ENCODE measurements around the gene REPS1.
"Not testable (repeated sequence)": the region's sequence is repeated elsewhere in the genome, so short reads cannot be mapped to it uniquely, and the experiment has no call there.

REPS1 gene

DNA sequence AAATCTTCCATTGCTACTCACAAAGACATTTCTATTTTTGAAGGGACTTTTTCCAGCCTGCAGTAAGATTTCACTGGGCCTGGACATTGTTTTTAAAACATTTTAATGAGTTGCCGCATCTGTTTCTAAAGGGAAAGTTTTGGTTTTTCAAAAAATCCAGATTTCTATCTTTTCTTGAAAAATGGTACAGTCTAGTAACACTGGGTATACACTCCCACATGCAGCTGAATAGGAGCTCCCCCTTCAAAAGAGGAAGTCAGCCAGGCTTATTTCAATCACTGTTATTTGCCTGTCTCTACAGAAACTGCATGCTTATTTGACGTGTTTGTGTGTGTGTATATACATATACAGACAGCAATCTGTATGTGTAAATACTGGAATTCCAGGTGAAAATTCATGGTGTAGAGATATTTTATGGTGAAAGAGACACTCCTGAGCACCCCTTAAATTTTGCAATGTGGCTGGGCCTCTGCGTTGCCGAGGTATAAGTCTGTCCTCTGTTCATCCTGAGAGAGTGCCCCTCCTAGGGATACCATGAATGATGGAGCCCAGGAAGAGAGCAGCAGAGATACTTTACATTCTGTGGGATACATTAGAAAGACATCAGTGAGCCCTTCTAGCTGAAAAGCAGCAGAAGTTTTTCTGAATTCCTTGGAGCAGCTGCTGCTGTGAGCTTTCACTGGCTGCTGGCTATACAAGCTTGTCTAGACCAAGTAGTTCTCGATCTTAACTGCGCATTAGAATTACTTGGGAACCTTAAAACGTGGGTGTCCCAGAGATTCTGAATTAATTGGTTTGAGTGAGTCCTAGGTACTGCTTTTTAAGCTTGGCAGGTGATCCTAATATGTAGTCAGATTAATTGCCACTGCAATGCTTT is 28.5 kb upstream of the REPS1 start:
- H3K9me3 Mint-ChIP-seq: no peaks in the 10 kb centered on the region
- no peaks in the 10 kb centered on the region for H3K4me1 Mint-ChIP-seq
- H3K27me3 Mint-ChIP-seq: peaks cover 15% of the 10 kb centered on the region
- no peaks in the 10 kb centered on the region for H3K36me3 Mint-ChIP-seq
- no peak for DNase-seq
- H3K27ac Mint-ChIP-seq: no peak overlapping the region
- CTCF ChIA-PET: no interaction called here
- H3K4me3 Mint-ChIP-seq: no peak overlapping the region

DNA sequence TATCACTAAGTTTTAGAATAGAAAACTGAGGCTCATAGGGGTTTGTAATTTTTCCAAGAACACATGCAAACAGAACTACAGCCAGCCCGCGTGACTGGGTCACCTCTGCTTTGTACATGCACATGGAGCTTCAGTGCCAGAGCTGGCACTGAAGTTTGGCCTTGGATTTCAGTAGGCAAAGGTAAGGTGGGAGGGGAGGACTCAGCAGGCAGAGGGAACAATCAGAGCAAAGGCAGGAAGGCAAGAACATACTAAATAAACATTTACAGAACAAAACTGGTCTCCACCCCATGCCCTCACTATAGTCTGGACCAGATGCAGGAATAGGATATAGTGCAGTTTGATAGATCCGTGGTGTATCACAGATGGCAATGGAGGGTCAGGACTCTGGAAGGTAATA is 26.9 kb upstream of the REPS1 start:
- peaks cover 15% of the 10 kb centered on the region for H3K27me3 Mint-ChIP-seq
- H3K4me1 Mint-ChIP-seq: no peaks in the 10 kb centered on the region
- no peak for DNase-seq
- H3K27ac Mint-ChIP-seq: no peak overlapping the region
- H3K36me3 Mint-ChIP-seq: no peaks in the 10 kb centered on the region
- CTCF ChIA-PET: interaction anchor here (0.6 kb wide), 1 partner anchor 18 kb away, joined by 3 read pairs; no protein-coding TSS in a partner anchor
- H3K9me3 Mint-ChIP-seq: no peaks in the 10 kb centered on the region
- no peak overlapping the region for H3K4me3 Mint-ChIP-seq

DNA sequence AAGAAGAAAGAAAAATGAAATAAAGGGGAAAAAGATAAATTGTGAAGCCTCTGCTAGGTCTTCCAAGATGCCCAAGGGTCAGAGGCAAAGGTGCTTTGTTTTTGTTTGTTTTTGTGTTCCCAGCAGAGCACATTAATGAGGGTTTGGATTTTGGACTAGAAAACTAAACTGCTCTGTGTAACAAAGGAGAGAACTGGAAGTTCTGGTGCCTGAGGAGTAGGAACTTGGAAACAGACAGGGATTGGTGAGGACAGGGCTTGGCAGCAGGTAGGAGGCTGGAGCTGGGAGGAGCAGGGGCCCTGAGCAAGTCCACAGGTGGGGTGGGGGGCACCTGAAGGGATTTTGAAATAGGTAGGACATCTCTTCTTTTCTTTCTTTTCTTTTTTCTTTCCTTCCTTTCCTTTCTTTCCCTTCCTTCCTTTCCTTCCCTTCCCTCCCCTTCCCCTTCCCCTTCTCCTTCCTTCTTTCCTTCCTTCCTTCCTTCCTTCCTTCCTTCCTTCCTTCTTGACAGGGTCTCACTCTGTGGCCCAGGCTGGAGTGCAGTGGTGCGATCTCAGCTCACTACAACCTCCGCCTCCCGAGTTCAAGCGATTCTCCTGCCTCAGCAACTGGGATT is 25.2 kb upstream of the REPS1 start:
- Mint-ChIP-seq H3K36me3 (no peaks in the 10 kb centered on the region), H3K4me3 (no peak overlapping the region), H3K9me3 (no peaks in the 10 kb centered on the region), H3K27ac (no peak overlapping the region), H3K4me1 (no peaks in the 10 kb centered on the region), H3K27me3 (peaks cover 18% of the 10 kb centered on the region)
- CTCF ChIA-PET: no interaction called here
- DNase-seq: no peak

DNA sequence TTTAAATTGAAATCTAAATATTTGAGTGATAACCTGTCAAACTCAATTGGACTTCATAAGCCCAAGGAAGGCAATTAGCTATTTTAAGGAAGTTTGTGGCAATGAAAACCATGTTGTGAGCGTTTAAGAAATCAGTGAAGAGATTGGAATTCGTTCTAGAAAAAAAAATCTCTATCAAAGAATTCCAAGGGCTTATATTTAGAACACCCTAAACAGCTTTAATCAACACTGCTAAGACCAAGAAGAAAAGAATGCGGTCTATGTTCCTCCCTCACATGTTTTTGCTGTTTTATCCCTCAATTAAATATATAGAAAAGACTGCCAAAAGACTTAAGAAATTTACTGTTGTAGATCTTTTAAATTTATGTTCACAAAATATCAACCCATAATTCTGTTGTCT is 23.9 kb upstream of the REPS1 start:
- CTCF ChIA-PET: no interaction called here
- no peaks in the 10 kb centered on the region for H3K9me3 Mint-ChIP-seq
- H3K27me3 Mint-ChIP-seq: peaks cover 14% of the 10 kb centered on the region
- no peaks in the 10 kb centered on the region for H3K4me1 Mint-ChIP-seq
- no peak overlapping the region for H3K27ac Mint-ChIP-seq
- no peaks in the 10 kb centered on the region for H3K36me3 Mint-ChIP-seq
- no peak for DNase-seq
- H3K4me3 Mint-ChIP-seq: no peak overlapping the region

DNA sequence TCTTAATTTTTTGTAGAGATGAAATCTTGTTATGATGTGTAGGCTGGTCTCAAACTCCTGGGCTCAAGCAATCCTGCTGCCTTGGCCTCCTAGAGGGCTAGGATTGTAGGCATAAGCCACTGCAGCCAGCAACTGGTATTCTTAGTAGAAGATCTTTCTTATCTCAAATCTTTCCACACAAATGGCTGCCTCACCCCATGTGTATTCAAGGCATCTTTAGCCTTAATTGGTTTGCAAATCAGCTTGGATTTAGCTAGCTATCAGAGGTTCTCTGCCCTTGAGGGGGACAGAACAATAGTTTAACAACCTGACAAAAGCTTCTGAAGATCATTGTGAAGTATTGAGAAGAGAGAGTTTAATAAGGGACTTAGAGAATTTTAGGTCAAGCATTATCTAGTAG is 22.6 kb upstream of the REPS1 start:
- H3K27ac Mint-ChIP-seq: no peak overlapping the region
- peaks cover 14% of the 10 kb centered on the region for H3K27me3 Mint-ChIP-seq
- H3K36me3 Mint-ChIP-seq: no peaks in the 10 kb centered on the region
- CTCF ChIA-PET: interaction anchor here (0.6 kb wide), 1 partner anchor 292 kb away, joined by 3 read pairs; no protein-coding TSS in a partner anchor
- no peaks in the 10 kb centered on the region for H3K9me3 Mint-ChIP-seq
- H3K4me1 Mint-ChIP-seq: no peaks in the 10 kb centered on the region
- no peak overlapping the region for H3K4me3 Mint-ChIP-seq
- no peak for DNase-seq

DNA sequence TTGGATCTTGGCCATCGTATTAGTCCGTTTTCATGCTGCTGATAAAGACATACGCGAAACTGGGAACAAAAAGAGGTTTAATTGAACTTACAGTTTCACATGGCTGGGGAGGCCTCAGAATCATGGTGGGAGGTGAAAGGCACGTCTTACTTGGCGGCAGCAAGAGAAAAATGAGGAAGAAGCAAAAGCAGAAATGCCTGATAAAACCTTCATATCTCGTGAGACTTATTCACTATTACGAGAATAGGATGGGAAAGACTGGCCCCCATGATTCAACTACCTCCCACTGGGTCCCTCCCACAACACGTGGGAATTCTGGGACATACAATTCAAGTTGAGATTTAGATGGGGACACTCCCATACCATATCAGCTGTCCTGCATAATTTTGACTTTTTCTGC is 20.1 kb upstream of the REPS1 start:
- Mint-ChIP-seq H3K4me1 (no peaks in the 10 kb centered on the region), H3K4me3 (no peak overlapping the region), H3K27me3 (peaks cover 7% of the 10 kb centered on the region), H3K27ac (no peak overlapping the region), H3K9me3 (no peaks in the 10 kb centered on the region), H3K36me3 (no peaks in the 10 kb centered on the region)
- no peak for DNase-seq
- CTCF ChIA-PET: no interaction called here

DNA sequence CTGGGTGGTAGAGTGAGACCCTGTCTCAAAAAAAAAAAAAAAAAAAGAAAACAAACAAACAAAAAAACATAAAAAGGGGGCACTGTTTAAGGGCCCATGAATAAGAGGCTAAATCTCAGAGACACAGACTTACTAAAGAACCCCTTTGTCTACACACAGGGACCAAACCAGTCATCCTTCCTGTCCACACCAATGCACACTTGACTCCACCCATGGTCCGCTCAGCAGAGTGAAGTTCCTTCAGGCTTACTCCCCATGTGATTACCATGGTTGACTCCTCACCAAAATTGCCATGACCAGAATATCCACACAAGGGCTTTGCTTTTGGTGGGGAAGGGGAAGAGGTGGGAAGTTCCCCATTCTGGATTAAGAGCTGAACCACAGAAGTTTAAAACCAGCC is 19.4 kb upstream of the REPS1 start:
- no peaks in the 10 kb centered on the region for H3K9me3 Mint-ChIP-seq
- H3K36me3 Mint-ChIP-seq: no peaks in the 10 kb centered on the region
- H3K4me3 Mint-ChIP-seq: no peak overlapping the region
- H3K27me3 Mint-ChIP-seq: peaks cover 3% of the 10 kb centered on the region
- CTCF ChIA-PET: no interaction called here
- no peaks in the 10 kb centered on the region for H3K4me1 Mint-ChIP-seq
- no peak for DNase-seq
- no peak overlapping the region for H3K27ac Mint-ChIP-seq

DNA sequence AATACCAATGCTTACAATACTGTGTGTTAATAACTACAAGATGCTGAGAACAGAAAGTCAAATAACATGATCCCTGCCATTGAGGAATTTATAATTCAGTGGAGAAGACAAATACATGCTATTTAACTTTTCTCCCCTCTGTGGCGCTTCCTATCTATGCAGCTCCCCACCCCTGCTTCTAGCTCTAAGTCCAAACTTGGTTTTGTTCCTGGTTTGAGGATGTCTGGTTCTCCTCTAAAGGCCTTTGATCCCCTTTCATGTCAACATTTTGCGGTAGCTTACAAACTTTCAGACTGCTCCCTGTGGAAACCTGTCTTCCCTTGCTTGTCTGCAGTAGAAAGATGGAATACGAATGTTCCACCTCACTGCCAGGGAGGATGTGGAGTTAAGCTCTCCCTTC is 18.4 kb upstream of the REPS1 start:
- Mint-ChIP-seq H3K27me3 (peaks cover 3% of the 10 kb centered on the region), H3K4me3 (no peak overlapping the region), H3K4me1 (no peaks in the 10 kb centered on the region), H3K9me3 (no peaks in the 10 kb centered on the region), H3K27ac (no peak overlapping the region), H3K36me3 (no peaks in the 10 kb centered on the region)
- CTCF ChIA-PET: no interaction called here
- no peak for DNase-seq

DNA sequence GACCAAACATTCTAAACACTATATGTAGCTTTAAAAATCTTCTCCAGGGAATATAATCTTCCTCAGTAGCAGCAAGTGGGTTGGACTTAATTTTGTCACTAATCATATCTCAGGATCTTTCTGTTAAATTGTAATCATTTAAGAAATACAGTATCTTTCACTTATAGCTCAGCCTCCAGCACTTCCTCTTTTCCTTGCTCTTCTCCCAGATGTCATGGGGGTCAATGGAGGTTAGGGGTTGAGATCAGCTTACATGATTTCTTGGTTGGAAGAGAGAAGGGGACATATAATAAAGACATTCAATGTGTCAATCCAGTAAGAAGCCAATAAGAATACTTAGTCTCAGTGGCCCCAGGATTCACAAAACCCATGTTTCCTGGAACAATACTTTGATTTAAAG is 15.7 kb upstream of the REPS1 start:
- CTCF ChIA-PET: no interaction called here
- Mint-ChIP-seq H3K27ac (no peak overlapping the region), H3K4me3 (no peak overlapping the region), H3K4me1 (no peaks in the 10 kb centered on the region), H3K27me3 (peaks cover 3% of the 10 kb centered on the region), H3K36me3 (no peaks in the 10 kb centered on the region), H3K9me3 (no peaks in the 10 kb centered on the region)
- no peak for DNase-seq

DNA sequence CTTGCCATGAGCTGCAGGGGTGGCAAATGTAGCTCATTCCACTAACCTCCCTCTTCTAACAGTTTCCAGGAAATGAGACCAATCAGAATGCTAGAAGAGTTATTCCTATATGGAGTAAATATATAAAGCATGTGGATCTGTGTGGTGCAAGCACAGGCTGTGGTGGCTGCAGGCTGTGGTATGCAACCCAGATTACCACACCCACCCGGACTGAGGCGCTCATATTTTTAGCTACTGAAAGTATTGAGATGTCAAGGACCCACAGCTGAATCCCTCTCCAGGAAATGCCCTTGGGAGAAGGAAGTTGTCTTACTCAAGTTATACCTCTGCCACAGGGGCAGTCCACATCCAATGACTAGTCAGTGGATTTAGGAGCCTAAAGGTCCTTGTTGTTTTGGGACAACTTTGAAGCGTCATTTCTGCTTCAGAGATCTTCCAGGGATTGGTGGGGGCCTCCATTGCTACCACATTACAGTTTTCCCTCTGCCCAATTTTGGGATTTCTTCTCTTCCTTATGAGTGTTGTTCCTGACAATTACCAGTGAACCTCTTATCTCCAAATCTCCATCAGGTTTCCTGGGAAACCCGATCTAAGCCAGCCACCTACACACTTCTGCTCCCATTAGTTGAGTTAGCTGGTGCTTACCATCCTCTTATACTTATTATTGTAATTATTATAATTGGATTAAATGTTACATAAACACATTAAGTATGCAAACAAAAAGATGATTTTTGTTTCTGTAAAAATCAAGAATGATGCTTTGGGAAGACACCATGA is 12.1 kb upstream of the REPS1 start:
- no peaks in the 10 kb centered on the region for H3K27me3 Mint-ChIP-seq
- no peaks in the 10 kb centered on the region for H3K4me1 Mint-ChIP-seq
- H3K27ac Mint-ChIP-seq: no peak overlapping the region
- no peaks in the 10 kb centered on the region for H3K36me3 Mint-ChIP-seq
- H3K4me3 Mint-ChIP-seq: no peak overlapping the region
- CTCF ChIA-PET: no interaction called here
- H3K9me3 Mint-ChIP-seq: no peaks in the 10 kb centered on the region
- DNase-seq: no peak

DNA sequence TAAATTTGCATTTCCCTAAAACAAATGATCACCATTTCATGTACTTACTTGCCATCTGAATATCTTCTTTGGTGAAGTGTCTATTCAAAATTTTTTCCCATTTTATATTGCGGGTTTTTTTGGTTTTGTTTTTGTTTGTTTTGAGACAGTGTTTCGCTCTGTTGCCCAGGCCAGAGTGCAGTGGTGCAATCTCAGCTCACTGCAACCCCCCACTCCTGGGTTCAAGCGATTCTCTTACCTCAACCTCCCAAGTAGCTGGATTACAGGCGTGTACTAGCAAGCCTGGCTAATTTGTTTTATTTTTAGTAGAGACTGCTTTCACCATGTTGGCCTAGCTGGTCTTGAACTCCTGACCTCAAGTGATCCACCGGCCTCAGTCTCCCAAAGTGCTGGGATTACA is 9.1 kb upstream of the REPS1 start:
- no peaks in the 10 kb centered on the region for H3K4me1 Mint-ChIP-seq
- CTCF ChIA-PET: no interaction called here
- no peak for DNase-seq
- H3K36me3 Mint-ChIP-seq: no peaks in the 10 kb centered on the region
- peaks cover 11% of the 10 kb centered on the region for H3K27me3 Mint-ChIP-seq
- no peaks in the 10 kb centered on the region for H3K9me3 Mint-ChIP-seq
- no peak overlapping the region for H3K27ac Mint-ChIP-seq
- no peak overlapping the region for H3K4me3 Mint-ChIP-seq

DNA sequence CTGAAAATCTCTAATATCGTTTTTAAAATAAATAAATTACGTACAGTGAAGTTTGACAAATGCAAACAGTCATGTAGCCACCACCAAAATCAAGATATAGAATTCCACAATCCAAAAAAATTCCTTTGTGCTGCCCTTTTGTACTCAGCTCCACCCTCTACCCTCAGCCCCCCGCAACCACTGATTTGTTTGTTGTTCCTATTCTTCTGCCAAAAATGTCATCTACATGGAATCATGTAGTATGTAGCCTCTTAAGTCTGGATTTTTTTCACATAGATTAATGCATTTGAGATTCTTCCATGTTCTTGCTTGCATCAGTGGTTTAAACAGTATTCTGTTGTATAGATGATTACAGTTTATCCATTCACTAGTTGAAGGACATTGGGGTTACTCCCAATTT is 8.5 kb upstream of the REPS1 start:
- Mint-ChIP-seq H3K27me3 (peaks cover 11% of the 10 kb centered on the region), H3K4me3 (no peak overlapping the region), H3K27ac (no peak overlapping the region), H3K9me3 (no peaks in the 10 kb centered on the region), H3K36me3 (no peaks in the 10 kb centered on the region), H3K4me1 (no peaks in the 10 kb centered on the region)
- no peak for DNase-seq
- CTCF ChIA-PET: no interaction called here

DNA sequence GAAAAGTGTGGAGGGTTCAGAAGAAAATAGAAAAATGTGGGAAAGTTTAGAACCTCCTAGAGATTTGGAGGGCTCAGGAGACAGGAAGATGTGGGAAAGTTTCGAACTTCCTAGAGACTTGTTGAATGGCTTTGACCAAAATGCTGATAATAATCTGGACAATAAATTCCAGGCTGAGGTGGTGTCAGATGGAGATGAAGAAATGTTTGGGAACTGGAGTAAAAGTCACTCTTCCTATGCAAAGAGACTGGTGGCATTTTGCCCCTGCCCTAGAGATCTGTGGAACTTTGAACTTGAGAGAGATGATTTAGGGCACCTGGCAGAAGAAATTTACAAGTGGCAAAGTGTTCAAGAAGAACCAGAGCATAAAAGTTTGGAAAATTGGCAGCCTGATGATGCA is 5.4 kb upstream of the REPS1 start:
- H3K9me3 Mint-ChIP-seq, H3K27ac Mint-ChIP-seq, H3K4me3 Mint-ChIP-seq, H3K4me1 Mint-ChIP-seq, H3K36me3 Mint-ChIP-seq, CTCF ChIA-PET, DNase-seq: not testable (repeated sequence)
- peaks cover 11% of the 10 kb centered on the region for H3K27me3 Mint-ChIP-seq

DNA sequence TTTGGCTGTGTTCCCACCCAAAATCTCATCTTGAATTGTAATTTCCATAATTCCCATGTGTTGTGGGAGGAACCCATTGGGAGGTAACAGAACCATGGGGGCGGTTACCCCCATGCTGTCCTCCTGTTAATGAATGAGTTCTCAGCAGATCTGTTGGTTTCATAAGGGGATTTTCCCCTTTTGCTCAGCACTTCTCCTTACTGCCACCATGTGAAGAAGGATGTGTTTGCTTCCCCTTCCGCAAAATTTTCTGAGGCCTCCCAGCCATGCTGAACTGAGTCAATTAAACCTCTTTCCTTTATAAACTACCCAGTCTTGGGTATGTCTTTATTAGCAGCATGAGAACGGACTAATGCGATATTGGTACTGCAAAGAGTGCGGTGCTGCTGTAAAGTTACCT is 4.9 kb upstream of the REPS1 start:
- H3K4me3 Mint-ChIP-seq, H3K27ac Mint-ChIP-seq, CTCF ChIA-PET, DNase-seq, H3K9me3 Mint-ChIP-seq, H3K4me1 Mint-ChIP-seq, H3K36me3 Mint-ChIP-seq: not testable (repeated sequence)
- H3K27me3 Mint-ChIP-seq: peaks cover 11% of the 10 kb centered on the region

DNA sequence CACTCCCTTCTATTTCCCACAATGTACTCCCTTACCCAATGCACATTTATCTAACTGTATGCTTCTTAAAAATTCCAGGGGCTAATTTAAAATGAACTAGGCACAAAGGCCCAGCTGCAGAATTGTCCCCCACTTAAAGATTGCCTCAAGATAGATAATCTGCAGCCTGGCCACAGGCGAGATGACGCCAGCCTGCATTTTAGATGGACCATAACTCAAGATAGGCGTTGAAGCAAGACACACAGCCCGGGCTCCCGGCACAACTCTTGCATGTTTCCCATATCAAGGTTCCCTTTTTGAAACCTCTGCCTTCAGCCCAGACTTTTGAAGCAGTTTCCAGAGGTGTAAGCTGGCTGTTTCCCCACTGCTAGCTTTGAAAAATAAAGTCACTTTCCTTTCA is 3.2 kb upstream of the REPS1 start:
- Mint-ChIP-seq H3K36me3 (peaks cover 1% of the 10 kb centered on the region), H3K27me3 (peaks cover 11% of the 10 kb centered on the region), H3K27ac (no peak overlapping the region), H3K4me1 (peaks cover 7% of the 10 kb centered on the region), H3K9me3 (no peaks in the 10 kb centered on the region), H3K4me3 (no peak overlapping the region)
- CTCF ChIA-PET: interaction anchor here (1.3 to 3.2 kb wide), 2 partner anchors 83 to 176 kb away, joined by 3 to 22 read pairs; no protein-coding TSS in a partner anchor
- DNase-seq: no peak

Measured in activated naive CD4-positive, alpha-beta T cell treated with anti-CD3 and anti-CD28 coated beads, Interleukin-2, amount 10 ng/mL, durations not matched to agents 7 days and 5 days (primary cell).